Tibial nerve (tissue), 4 donors: Measurements from ENCODE around the gene MYO1A.

ENCODE experiments used
- CTCF ChIP-seq, 5 experiments: fragments of 200-600 bp in 3 of 5; fragments of 450-650 bp in 2 of 5; sonication (generic) in 3 of 5; IDR thresholded peaks; one replicate each; pipeline ENCODE4 v1.5.1; 2016 to 2019; ENCODE audit warnings: antibody characterized with exemption in 5 of 5, mild to moderate bottlenecking in 3 of 5, moderate library complexity in 2 of 5
- EP300 ChIP-seq, 2 donors: sonication (generic); formaldehyde crosslinking; IDR thresholded peaks; one replicate each; pipeline ENCODE4 v1.6.1; 2017; ENCODE audit warnings: antibody characterized with exemption in 2 of 2, mild to moderate bottlenecking in 1 of 2

GRCh38 chr12:57072661-57073060, 22.7 kb upstream of the MYO1A start:
- TF ChIP-seq EP300 (IDR thresholded peaks at IDR 0.05) = no peak
- no peak for TF ChIP-seq CTCF (IDR thresholded peaks at IDR 0.05)
